ENCODE measurements around the gene SKAP1.

Gene SKAP1

GRCh38 chr17:48225725-48226567, 204.1 kb downstream of the SKAP1 start:
- no peak overlapping the region for H3K4me2 ChIP-seq (ENCODE audit: low read depth, low read length)
- DNase-seq, result no peak
- H4K20me1 ChIP-seq (ENCODE audit: insufficient read depth, low read length), result no peaks in the 10 kb centered on the region
- H3K9me3 ChIP-seq (replicated peaks; ENCODE audit: insufficient read depth, low read length), result no peaks in the 10 kb centered on the region
- no peaks in the 10 kb centered on the region for H3K36me3 ChIP-seq (replicated peaks; ENCODE audit: insufficient read depth, low read length)
- H3K27ac ChIP-seq (ENCODE audit: low read length), result no peak overlapping the region
- TF ChIP-seq, protein P1, sequence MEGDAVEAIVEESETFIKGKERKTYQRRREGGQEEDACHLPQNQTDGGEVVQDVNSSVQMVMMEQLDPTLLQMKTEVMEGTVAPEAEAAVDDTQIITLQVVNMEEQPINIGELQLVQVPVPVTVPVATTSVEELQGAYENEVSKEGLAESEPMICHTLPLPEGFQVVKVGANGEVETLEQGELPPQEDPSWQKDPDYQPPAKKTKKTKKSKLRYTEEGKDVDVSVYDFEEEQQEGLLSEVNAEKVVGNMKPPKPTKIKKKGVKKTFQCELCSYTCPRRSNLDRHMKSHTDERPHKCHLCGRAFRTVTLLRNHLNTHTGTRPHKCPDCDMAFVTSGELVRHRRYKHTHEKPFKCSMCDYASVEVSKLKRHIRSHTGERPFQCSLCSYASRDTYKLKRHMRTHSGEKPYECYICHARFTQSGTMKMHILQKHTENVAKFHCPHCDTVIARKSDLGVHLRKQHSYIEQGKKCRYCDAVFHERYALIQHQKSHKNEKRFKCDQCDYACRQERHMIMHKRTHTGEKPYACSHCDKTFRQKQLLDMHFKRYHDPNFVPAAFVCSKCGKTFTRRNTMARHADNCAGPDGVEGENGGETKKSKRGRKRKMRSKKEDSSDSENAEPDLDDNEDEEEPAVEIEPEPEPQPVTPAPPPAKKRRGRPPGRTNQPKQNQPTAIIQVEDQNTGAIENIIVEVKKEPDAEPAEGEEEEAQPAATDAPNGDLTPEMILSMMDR (IDR thresholded peaks at IDR 0.05; ENCODE audit: low read length), result no peak
- TF ChIP-seq EZH2 (optimal IDR thresholded peaks at IDR 0.05; ENCODE audit: low read depth, low read length), result no peak
- TF ChIP-seq EZH2phosphoT487 (IDR thresholded peaks at IDR 0.05; ENCODE audit: low read length), result no peak
- H3K9me2 ChIP-seq (replicated peaks; ENCODE audit: insufficient read depth, low read length), result no peaks in the 10 kb centered on the region
- H2AFZ ChIP-seq (ENCODE audit: low read length), result no peak overlapping the region
- no peak overlapping the region for H3K9ac ChIP-seq (ENCODE audit: low read length)
- H3K4me1 ChIP-seq (ENCODE audit: low read length), result peaks cover 14% of the 10 kb centered on the region
- H3K4me3 ChIP-seq (ENCODE audit: low read length), result no peak overlapping the region
- no peaks in the 10 kb centered on the region for H3K79me2 ChIP-seq (ENCODE audit: low read length)
- H3K27me3 ChIP-seq (replicated peaks; ENCODE audit: insufficient read depth, low read length), result no peaks in the 10 kb centered on the region
- H3F3A ChIP-seq (ENCODE audit: insufficient read depth, low read length), result no peaks in the 10 kb centered on the region

DNA sequence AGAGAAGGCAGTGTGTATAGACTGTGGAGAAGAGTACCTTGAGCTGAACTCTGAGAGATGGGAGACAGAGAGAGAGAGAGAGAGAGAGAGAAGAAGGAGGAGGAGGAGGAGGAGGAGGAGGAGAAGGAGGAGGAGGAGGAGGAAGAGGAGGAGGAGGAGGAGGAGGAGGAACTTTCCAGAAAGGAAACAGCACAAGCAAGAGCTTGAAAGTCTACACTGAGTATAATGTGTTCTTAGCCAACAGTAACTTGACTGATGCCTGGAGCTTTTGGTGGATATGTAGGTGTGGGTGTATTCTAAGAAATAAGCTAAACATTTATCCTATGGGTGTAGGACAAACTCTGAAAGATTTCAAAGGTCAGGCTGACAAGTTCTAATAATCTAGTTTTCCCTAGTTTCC, 206.1 kb downstream of the SKAP1 start:
- no peaks in the 10 kb centered on the region for H3K9me3 ChIP-seq (replicated peaks; ENCODE audit: insufficient read depth, low read length)
- H3F3A ChIP-seq (ENCODE audit: insufficient read depth, low read length), result no peaks in the 10 kb centered on the region
- H3K4me3 ChIP-seq (ENCODE audit: low read length), result no peak overlapping the region
- no peaks in the 10 kb centered on the region for H3K9me2 ChIP-seq (replicated peaks; ENCODE audit: insufficient read depth, low read length)
- H3K79me2 ChIP-seq (ENCODE audit: low read length), result no peaks in the 10 kb centered on the region
- no peaks in the 10 kb centered on the region for H3K36me3 ChIP-seq (replicated peaks; ENCODE audit: insufficient read depth, low read length)
- no peak for TF ChIP-seq EZH2 (optimal IDR thresholded peaks at IDR 0.05; ENCODE audit: low read depth, low read length)
- TF ChIP-seq, protein P1 (IDR thresholded peaks at IDR 0.05; ENCODE audit: low read length), result no peak
- TF ChIP-seq EZH2phosphoT487 (IDR thresholded peaks at IDR 0.05; ENCODE audit: low read length), result no peak
- H2AFZ ChIP-seq (ENCODE audit: low read length), result no peak overlapping the region
- H4K20me1 ChIP-seq (ENCODE audit: insufficient read depth, low read length), result no peaks in the 10 kb centered on the region
- no peaks in the 10 kb centered on the region for H3K27me3 ChIP-seq (replicated peaks; ENCODE audit: insufficient read depth, low read length)
- no peak overlapping the region for H3K27ac ChIP-seq (ENCODE audit: low read length)
- no peak for DNase-seq
- 0 out of 2 replicates have a peak overlapping the region, but pooled peaks have one; percentile 11 for H3K4me2 ChIP-seq (ENCODE audit: low read depth, low read length)
- H3K9ac ChIP-seq (ENCODE audit: low read length), result no peak overlapping the region
- H3K4me1 ChIP-seq (ENCODE audit: low read length), result peaks cover 14% of the 10 kb centered on the region

GRCh38 chr17:48219617-48220016, 210.4 kb downstream of the SKAP1 start:
- H3K9me2 ChIP-seq (replicated peaks; ENCODE audit: insufficient read depth, low read length), result no peaks in the 10 kb centered on the region
- H3K79me2 ChIP-seq (ENCODE audit: low read length), result no peaks in the 10 kb centered on the region
- H3K9me3 ChIP-seq (replicated peaks; ENCODE audit: insufficient read depth, low read length), result no peaks in the 10 kb centered on the region
- H3F3A ChIP-seq (ENCODE audit: insufficient read depth, low read length), result no peaks in the 10 kb centered on the region
- H3K9ac ChIP-seq (ENCODE audit: low read length), result no peak overlapping the region
- H2AFZ ChIP-seq (ENCODE audit: low read length), result no peak overlapping the region
- H3K27me3 ChIP-seq (replicated peaks; ENCODE audit: insufficient read depth, low read length), result no peaks in the 10 kb centered on the region
- H3K27ac ChIP-seq (ENCODE audit: low read length), result no peak overlapping the region
- H3K36me3 ChIP-seq (replicated peaks; ENCODE audit: insufficient read depth, low read length), result no peaks in the 10 kb centered on the region
- no peak for TF ChIP-seq EZH2phosphoT487 (IDR thresholded peaks at IDR 0.05; ENCODE audit: low read length)
- TF ChIP-seq, protein P1 (IDR thresholded peaks at IDR 0.05; ENCODE audit: low read length), result no peak
- no peak for TF ChIP-seq EZH2 (optimal IDR thresholded peaks at IDR 0.05; ENCODE audit: low read depth, low read length)
- H3K4me3 ChIP-seq (ENCODE audit: low read length), result no peak overlapping the region
- H4K20me1 ChIP-seq (ENCODE audit: insufficient read depth, low read length), result no peaks in the 10 kb centered on the region
- H3K4me2 ChIP-seq (ENCODE audit: low read depth, low read length), result no peak overlapping the region
- no peak for DNase-seq
- H3K4me1 ChIP-seq (ENCODE audit: low read length), result peaks cover 11% of the 10 kb centered on the region
